Body of pancreas (tissue), 4 donors: ENCODE data around the gene FLOT1.

ENCODE experiments used
- CTCF ChIP-seq, 7 experiments: fragments of 450-650 bp in 4 of 7; fragments of 200-600 bp in 3 of 7; sonication (generic) in 3 of 7; IDR thresholded peaks; one replicate each; pipeline ENCODE4 v1.5.1; 2016 to 2019; ENCODE audit warnings: antibody characterized with exemption in 7 of 7
- POLR2A ChIP-seq, 3 donors: fragments of 450-650 bp; IDR thresholded peaks; one replicate each; pipeline ENCODE4 v1.6.1; 2016; ENCODE audit warnings: antibody characterized with exemption in 3 of 3, mild to moderate bottlenecking in 2 of 3

GRCh38 chr6:30776390-30777154 is 34.1 kb upstream of the FLOT1 start:
- TF ChIP-seq CTCF (IDR thresholded peaks at IDR 0.05) (no peak), POLR2A (IDR thresholded peaks at IDR 0.05) (no peak)
